ENCODE measurements around the gene TAF11L9.
"Not testable (repeated sequence)": the region's sequence is repeated elsewhere in the genome, so short reads cannot be mapped to it uniquely, and the experiment has no call there.

TAF11L9 gene

DNA sequence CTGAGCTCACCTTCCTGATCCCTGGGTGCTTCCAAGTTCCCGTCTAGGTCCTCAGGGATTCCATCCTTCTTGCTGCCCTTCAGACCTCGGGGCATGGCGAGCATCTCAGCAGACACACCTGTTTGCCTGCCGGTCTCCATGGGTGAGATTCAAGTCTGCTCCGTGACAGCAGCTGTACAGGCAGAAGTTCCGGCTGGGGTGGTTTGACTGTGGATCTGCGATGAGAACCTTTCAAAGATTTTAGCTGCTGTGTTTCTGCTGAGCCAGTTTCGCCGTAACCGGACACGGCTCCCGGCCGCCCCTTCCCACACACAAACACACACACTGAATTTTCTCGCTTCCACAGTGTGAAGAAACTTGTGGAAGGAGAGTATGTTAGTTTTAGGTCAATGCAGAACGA is at the start of gene TAF11L9:
TSS of gene TAF11L9 (minus strand) at position 140 of the 400 bp plus-strand sequence.
- not testable (repeated sequence) for H3K9me3 ChIP-seq (ENCODE audit: control insufficient read depth in 2 of 2, low read length in 2 of 2); H3K4me1 ChIP-seq (ENCODE audit: control insufficient read depth in 2 of 2, insufficient read depth in 2 of 2, low read length in 2 of 2); H3K36me3 ChIP-seq (ENCODE audit: control insufficient read depth in 2 of 2, insufficient read depth in 2 of 2, low read length in 2 of 2); H3K27me3 ChIP-seq (ENCODE audit: control insufficient read depth in 2 of 2, insufficient read depth in 2 of 2, low read length in 2 of 2); H3K9ac ChIP-seq (ENCODE audit: low read depth in 1 of 2, low read length in 2 of 2); H3K27ac ChIP-seq (ENCODE audit: low read depth in 2 of 2, low read length in 2 of 2); H3K4me3 ChIP-seq (ENCODE audit: low read length in 2 of 2)

GRCh38 chr5:17634160-17634559 is 40.0 kb upstream of the TAF11L9 start, which contains the start of gene TAF11L14:
Gene TAF11L14, plus strand, starts transcription at chr5:17634460.
- Histone ChIP-seq H3K9me3 (ENCODE audit: control insufficient read depth in 2 of 2, low read length in 2 of 2) (no peaks in the 10 kb centered on the region), H3K4me3 (ENCODE audit: low read length in 2 of 2) (no peak within 1 kb of the TSS)

DNA sequence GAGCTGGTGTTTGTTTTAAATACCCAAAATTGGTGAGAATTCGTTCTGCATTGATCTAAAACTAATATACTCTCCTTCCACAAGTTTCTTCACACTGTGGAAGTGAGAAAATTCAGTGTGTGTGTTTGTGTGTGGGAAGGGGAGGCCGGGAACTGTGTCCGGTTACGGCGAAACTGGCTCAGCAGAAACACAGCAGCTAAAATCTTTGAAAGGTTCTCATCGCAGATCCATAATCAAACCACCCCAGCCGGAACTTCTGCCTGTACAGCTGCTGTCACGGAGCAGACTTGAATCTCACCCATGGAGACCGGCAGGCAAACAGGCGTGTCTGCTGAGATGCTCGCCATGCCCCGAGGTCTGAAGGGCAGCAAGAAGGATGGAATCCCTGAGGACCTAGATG is 37.6 kb upstream of the TAF11L9 start, which contains the start of gene TAF11L13:
TSS of gene TAF11L13 (plus strand) at position 301 of the 400 bp plus-strand sequence.
- not testable (repeated sequence) for H3K27me3 ChIP-seq (ENCODE audit: control insufficient read depth in 2 of 2, insufficient read depth in 2 of 2, low read length in 2 of 2); H3K9me3 ChIP-seq (ENCODE audit: control insufficient read depth in 2 of 2, low read length in 2 of 2); H3K4me3 ChIP-seq (ENCODE audit: low read length in 2 of 2); H3K36me3 ChIP-seq (ENCODE audit: control insufficient read depth in 2 of 2, insufficient read depth in 2 of 2, low read length in 2 of 2); H3K9ac ChIP-seq (ENCODE audit: low read depth in 1 of 2, low read length in 2 of 2); H3K4me1 ChIP-seq (ENCODE audit: control insufficient read depth in 2 of 2, insufficient read depth in 2 of 2, low read length in 2 of 2); H3K27ac ChIP-seq (ENCODE audit: low read depth in 2 of 2, low read length in 2 of 2)

More at GRCh38 chr5:17634160-17634559, 40.0 kb upstream of the TAF11L9 start, which contains the start of gene TAF11L14:
- Histone ChIP-seq H3K9ac (ENCODE audit: low read depth in 1 of 2, low read length in 2 of 2) (no peak within 1 kb of the TSS), H3K27me3 (ENCODE audit: control insufficient read depth in 2 of 2, insufficient read depth in 2 of 2, low read length in 2 of 2) (no peaks in the 10 kb centered on the region), H3K27ac (ENCODE audit: low read depth in 2 of 2, low read length in 2 of 2) (no peak within 1 kb of the TSS), H3K4me1 (ENCODE audit: control insufficient read depth in 2 of 2, insufficient read depth in 2 of 2, low read length in 2 of 2) (no peaks in the 10 kb centered on the region), H3K36me3 (ENCODE audit: control insufficient read depth in 2 of 2, insufficient read depth in 2 of 2, low read length in 2 of 2) (no peaks in the 10 kb centered on the region)

- Histone ChIP-seq H3K9me3 (ENCODE audit: control insufficient read depth in 2 of 2, low read length in 2 of 2) (no peaks in the 10 kb centered on the region), H3K27ac (ENCODE audit: low read depth in 2 of 2, low read length in 2 of 2) (no peak overlapping the region), H3K4me1 (ENCODE audit: control insufficient read depth in 2 of 2, insufficient read depth in 2 of 2, low read length in 2 of 2) (no peaks in the 10 kb centered on the region), H3K4me3 (ENCODE audit: low read length in 2 of 2) (no peak overlapping the region), H3K36me3 (ENCODE audit: control insufficient read depth in 2 of 2, insufficient read depth in 2 of 2, low read length in 2 of 2) (no peaks in the 10 kb centered on the region), H3K27me3 (ENCODE audit: control insufficient read depth in 2 of 2, insufficient read depth in 2 of 2, low read length in 2 of 2) (no peaks in the 10 kb centered on the region), H3K9ac (ENCODE audit: low read depth in 1 of 2, low read length in 2 of 2) (no peak overlapping the region)
Observed at GRCh38 chr5:17625686-17626085, 31.5 kb upstream of the TAF11L9 start.

DNA sequence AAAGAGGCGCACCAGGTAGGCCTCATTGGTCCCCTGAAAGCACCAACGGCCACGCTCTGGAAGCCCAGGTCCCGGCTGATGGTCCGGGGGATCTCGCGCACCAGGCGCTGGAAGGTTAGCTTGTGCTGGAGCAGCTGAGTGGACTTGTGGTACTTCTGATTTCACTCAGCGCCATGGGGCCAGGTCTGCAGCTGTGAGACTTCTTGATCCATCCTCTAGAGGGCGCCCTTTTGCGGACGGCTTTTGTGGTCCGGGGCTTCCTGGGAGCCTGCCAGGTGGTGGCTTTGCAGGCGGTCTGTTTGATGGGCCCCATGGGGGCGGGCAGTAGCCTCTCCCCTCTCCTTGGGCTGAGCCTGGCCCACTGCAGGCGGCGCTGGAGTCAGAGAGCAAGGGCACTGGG is 26.4 kb upstream of the TAF11L9 start:
- Histone ChIP-seq H3K4me1 (ENCODE audit: control insufficient read depth in 2 of 2, insufficient read depth in 2 of 2, low read length in 2 of 2) (no peaks in the 10 kb centered on the region), H3K27me3 (ENCODE audit: control insufficient read depth in 2 of 2, insufficient read depth in 2 of 2, low read length in 2 of 2) (no peaks in the 10 kb centered on the region), H3K36me3 (ENCODE audit: control insufficient read depth in 2 of 2, insufficient read depth in 2 of 2, low read length in 2 of 2) (no peaks in the 10 kb centered on the region), H3K9ac (ENCODE audit: low read depth in 1 of 2, low read length in 2 of 2) (no peak overlapping the region), H3K4me3 (ENCODE audit: low read length in 2 of 2) (no peak overlapping the region), H3K27ac (ENCODE audit: low read depth in 2 of 2, low read length in 2 of 2) (no peak overlapping the region), H3K9me3 (ENCODE audit: control insufficient read depth in 2 of 2, low read length in 2 of 2) (no peaks in the 10 kb centered on the region)

GRCh38 chr5:17619354-17619753 is 25.2 kb upstream of the TAF11L9 start:
- no peak overlapping the region for H3K9ac ChIP-seq (ENCODE audit: low read depth in 1 of 2, low read length in 2 of 2)
- no peak overlapping the region for H3K27ac ChIP-seq (ENCODE audit: low read depth in 2 of 2, low read length in 2 of 2)
- no peak overlapping the region for H3K4me3 ChIP-seq (ENCODE audit: low read length in 2 of 2)
- H3K9me3 ChIP-seq (ENCODE audit: control insufficient read depth in 2 of 2, low read length in 2 of 2) = no peaks in the 10 kb centered on the region
- no peaks in the 10 kb centered on the region for H3K4me1 ChIP-seq (ENCODE audit: control insufficient read depth in 2 of 2, insufficient read depth in 2 of 2, low read length in 2 of 2)
- H3K36me3 ChIP-seq (ENCODE audit: control insufficient read depth in 2 of 2, insufficient read depth in 2 of 2, low read length in 2 of 2) = no peaks in the 10 kb centered on the region
- no peaks in the 10 kb centered on the region for H3K27me3 ChIP-seq (ENCODE audit: control insufficient read depth in 2 of 2, insufficient read depth in 2 of 2, low read length in 2 of 2)

GRCh38 chr5:17614872-17615605 is 20.8 kb upstream of the TAF11L9 start:
- Histone ChIP-seq H3K9ac (ENCODE audit: low read depth in 1 of 2, low read length in 2 of 2) (no peak overlapping the region), H3K4me1 (ENCODE audit: control insufficient read depth in 2 of 2, insufficient read depth in 2 of 2, low read length in 2 of 2) (no peaks in the 10 kb centered on the region)

DNA sequence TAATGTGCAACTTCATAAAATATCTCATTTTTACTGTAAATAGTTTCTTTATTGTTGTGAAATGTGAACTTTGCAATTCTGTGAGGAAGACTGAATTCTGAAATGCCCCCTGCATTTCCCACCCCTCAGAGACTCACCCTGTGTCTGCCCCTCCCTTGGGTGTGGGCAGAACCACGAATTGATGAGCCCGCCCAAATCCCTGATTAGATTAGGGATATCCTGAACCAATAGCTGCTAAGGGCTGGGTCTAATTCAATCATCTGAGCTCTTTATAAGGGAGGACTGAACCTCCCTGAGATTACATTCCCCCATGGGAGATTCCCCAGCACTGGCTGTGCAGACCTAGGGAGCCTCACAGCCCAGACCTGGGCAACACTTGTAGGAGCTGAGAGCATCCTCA is 15.9 kb upstream of the TAF11L9 start, which contains the start of gene TAF11L12:
TSS of gene TAF11L12 (plus strand) at position 301 of the 400 bp plus-strand sequence.
- not testable (repeated sequence) for H3K27me3 ChIP-seq (ENCODE audit: control insufficient read depth in 2 of 2, insufficient read depth in 2 of 2, low read length in 2 of 2); H3K4me3 ChIP-seq (ENCODE audit: low read length in 2 of 2); H3K9me3 ChIP-seq (ENCODE audit: control insufficient read depth in 2 of 2, low read length in 2 of 2); H3K27ac ChIP-seq (ENCODE audit: low read depth in 2 of 2, low read length in 2 of 2); H3K36me3 ChIP-seq (ENCODE audit: control insufficient read depth in 2 of 2, insufficient read depth in 2 of 2, low read length in 2 of 2); H3K4me1 ChIP-seq (ENCODE audit: control insufficient read depth in 2 of 2, insufficient read depth in 2 of 2, low read length in 2 of 2); H3K9ac ChIP-seq (ENCODE audit: low read depth in 1 of 2, low read length in 2 of 2)

More at GRCh38 chr5:17614872-17615605, 20.8 kb upstream of the TAF11L9 start:
- Histone ChIP-seq H3K4me3 (ENCODE audit: low read length in 2 of 2) (no peak overlapping the region), H3K27ac (ENCODE audit: low read depth in 2 of 2, low read length in 2 of 2) (no peak overlapping the region), H3K27me3 (ENCODE audit: control insufficient read depth in 2 of 2, insufficient read depth in 2 of 2, low read length in 2 of 2) (no peaks in the 10 kb centered on the region), H3K9me3 (ENCODE audit: control insufficient read depth in 2 of 2, low read length in 2 of 2) (no peaks in the 10 kb centered on the region), H3K36me3 (ENCODE audit: control insufficient read depth in 2 of 2, insufficient read depth in 2 of 2, low read length in 2 of 2) (no peaks in the 10 kb centered on the region)

DNA sequence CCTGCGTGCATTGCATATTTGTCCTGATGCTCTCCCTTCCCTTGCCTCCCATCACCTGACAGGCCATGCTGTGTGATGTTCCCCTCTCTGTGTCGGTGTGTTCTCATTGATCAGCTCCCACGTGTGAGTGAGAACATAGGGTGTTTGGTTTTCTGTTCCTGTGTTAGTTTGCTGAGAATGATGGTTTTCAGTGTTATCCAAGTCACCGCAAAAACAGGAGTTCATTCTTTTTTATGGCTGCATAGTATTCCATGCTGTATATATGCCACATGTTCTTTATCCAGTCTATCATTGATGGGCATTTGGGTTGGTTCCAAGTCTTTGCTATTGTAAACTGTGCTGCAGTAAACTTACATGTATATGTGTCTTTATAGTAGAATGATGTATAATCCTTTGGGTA is 13.3 kb upstream of the TAF11L9 start:
- not testable (repeated sequence) for H3K4me1 ChIP-seq (ENCODE audit: control insufficient read depth in 2 of 2, insufficient read depth in 2 of 2, low read length in 2 of 2); H3K4me3 ChIP-seq (ENCODE audit: low read length in 2 of 2); H3K9me3 ChIP-seq (ENCODE audit: control insufficient read depth in 2 of 2, low read length in 2 of 2); H3K27me3 ChIP-seq (ENCODE audit: control insufficient read depth in 2 of 2, insufficient read depth in 2 of 2, low read length in 2 of 2); H3K27ac ChIP-seq (ENCODE audit: low read depth in 2 of 2, low read length in 2 of 2); H3K36me3 ChIP-seq (ENCODE audit: control insufficient read depth in 2 of 2, insufficient read depth in 2 of 2, low read length in 2 of 2); H3K9ac ChIP-seq (ENCODE audit: low read depth in 1 of 2, low read length in 2 of 2)

GRCh38 chr5:17604951-17605350 is 10.8 kb upstream of the TAF11L9 start:
- no peaks in the 10 kb centered on the region for H3K4me1 ChIP-seq (ENCODE audit: control insufficient read depth in 2 of 2, insufficient read depth in 2 of 2, low read length in 2 of 2)
- H3K27ac ChIP-seq (ENCODE audit: low read depth in 2 of 2, low read length in 2 of 2) = no peak overlapping the region
- H3K9ac ChIP-seq (ENCODE audit: low read depth in 1 of 2, low read length in 2 of 2) = no peak overlapping the region
- H3K9me3 ChIP-seq (ENCODE audit: control insufficient read depth in 2 of 2, low read length in 2 of 2) = no peaks in the 10 kb centered on the region
- H3K4me3 ChIP-seq (ENCODE audit: low read length in 2 of 2) = no peak overlapping the region
- no peaks in the 10 kb centered on the region for H3K36me3 ChIP-seq (ENCODE audit: control insufficient read depth in 2 of 2, insufficient read depth in 2 of 2, low read length in 2 of 2)
- H3K27me3 ChIP-seq (ENCODE audit: control insufficient read depth in 2 of 2, insufficient read depth in 2 of 2, low read length in 2 of 2) = no peaks in the 10 kb centered on the region
